Choroid plexus epithelial cell (primary cell): Measurements from ENCODE around the gene TES.
A peak's percentile ranks its signal among the peaks of the same experiment; 100 is the strongest.

Source experiments
- DNase-seq: peaks from one replicate; pipeline ENCODE4 v3.0.0-alpha.2; 2010; ENCODE audit warnings: low read depth
- H3K4me3 ChIP-seq: 2 replicates; pipeline ENCODE4 v1.5.1; 2011; ENCODE audit warnings: low read depth, mild to moderate bottlenecking, control low read depth, low read length, moderate library complexity
- CTCF ChIP-seq: conservative IDR thresholded peaks from 2 replicates; pipeline ENCODE4 v1.5.1; 2011; ENCODE audit warnings: low read depth, mild to moderate bottlenecking, control low read depth, inconsistent platforms, low read length, moderate library complexity

Gene TES

GRCh38 chr7:116198748-116199410 lies 11.5 kb upstream of the TES start:
- no peak overlapping the region for H3K4me3 ChIP-seq
- no peak for DNase-seq
- no peak for TF ChIP-seq CTCF

GRCh38 chr7:116200963-116201362 lies 9.4 kb upstream of the TES start:
- no peak overlapping the region for H3K4me3 ChIP-seq
- no peak for TF ChIP-seq CTCF
- DNase-seq = no peak

- H3K4me3 ChIP-seq = no peak overlapping the region
- TF ChIP-seq CTCF = no peak
- no peak for DNase-seq
Measured at GRCh38 chr7:116206141-116206540, 4.2 kb upstream of the TES start.

- H3K4me3 ChIP-seq = no peak overlapping the region
- no peak for DNase-seq
- no peak for TF ChIP-seq CTCF
Measured at GRCh38 chr7:116208919-116209318, 1.4 kb upstream of the TES start.

GRCh38 chr7:116209561-116210070 lies 723 bp upstream of the TES start:
- TF ChIP-seq CTCF = no peak
- DNase-seq = no peak
- H3K4me3 ChIP-seq = no peak overlapping the region

GRCh38 chr7:116211006-116211912 lies 920 bp downstream of the TES start:
- DNase-seq = peak; percentile 90
- TF ChIP-seq CTCF = no peak

More at GRCh38 chr7:116211006-116211912, 920 bp downstream of the TES start:
- H3K4me3 ChIP-seq = peak overlapping the region; percentile 83
